Mucosa of stomach (tissue), 1 donor: ENCODE measurements around the gene CABP1.
A peak's percentile ranks its signal among the peaks of the same experiment; 100 is the strongest.
"Not testable (repeated sequence)": the region's sequence is repeated elsewhere in the genome, so short reads cannot be mapped to it uniquely, and the experiment has no call there.

Experiments
- H3K27me3 ChIP-seq: one replicate; pipeline ENCODE4 v1.7.0; 2013; ENCODE audit warnings: mild to moderate bottlenecking, low read length; ENCODE audit not compliant: control insufficient read depth, insufficient read depth
- H3K36me3 ChIP-seq: one replicate; pipeline ENCODE4 v1.7.0; 2013; ENCODE audit warnings: low read length; ENCODE audit not compliant: control insufficient read depth, insufficient read depth
- H3K4me1 ChIP-seq: one replicate; pipeline ENCODE4 v1.7.0; 2013; ENCODE audit warnings: mild to moderate bottlenecking, low read length; ENCODE audit not compliant: control insufficient read depth, insufficient read depth
- H3K4me3 ChIP-seq: one replicate; pipeline ENCODE4 v1.7.0; 2013; ENCODE audit warnings: low read length
- H3K9ac ChIP-seq: one replicate; pipeline ENCODE4 v1.7.0; 2013; ENCODE audit warnings: mild to moderate bottlenecking, low read length, moderate library complexity
- H3K9me3 ChIP-seq: one replicate; pipeline ENCODE4 v1.7.0; 2013; ENCODE audit warnings: mild to moderate bottlenecking, low read length, moderate library complexity; ENCODE audit not compliant: control insufficient read depth
- donor health status: Pancreatic carcinoma.

The CABP1 gene

DNA sequence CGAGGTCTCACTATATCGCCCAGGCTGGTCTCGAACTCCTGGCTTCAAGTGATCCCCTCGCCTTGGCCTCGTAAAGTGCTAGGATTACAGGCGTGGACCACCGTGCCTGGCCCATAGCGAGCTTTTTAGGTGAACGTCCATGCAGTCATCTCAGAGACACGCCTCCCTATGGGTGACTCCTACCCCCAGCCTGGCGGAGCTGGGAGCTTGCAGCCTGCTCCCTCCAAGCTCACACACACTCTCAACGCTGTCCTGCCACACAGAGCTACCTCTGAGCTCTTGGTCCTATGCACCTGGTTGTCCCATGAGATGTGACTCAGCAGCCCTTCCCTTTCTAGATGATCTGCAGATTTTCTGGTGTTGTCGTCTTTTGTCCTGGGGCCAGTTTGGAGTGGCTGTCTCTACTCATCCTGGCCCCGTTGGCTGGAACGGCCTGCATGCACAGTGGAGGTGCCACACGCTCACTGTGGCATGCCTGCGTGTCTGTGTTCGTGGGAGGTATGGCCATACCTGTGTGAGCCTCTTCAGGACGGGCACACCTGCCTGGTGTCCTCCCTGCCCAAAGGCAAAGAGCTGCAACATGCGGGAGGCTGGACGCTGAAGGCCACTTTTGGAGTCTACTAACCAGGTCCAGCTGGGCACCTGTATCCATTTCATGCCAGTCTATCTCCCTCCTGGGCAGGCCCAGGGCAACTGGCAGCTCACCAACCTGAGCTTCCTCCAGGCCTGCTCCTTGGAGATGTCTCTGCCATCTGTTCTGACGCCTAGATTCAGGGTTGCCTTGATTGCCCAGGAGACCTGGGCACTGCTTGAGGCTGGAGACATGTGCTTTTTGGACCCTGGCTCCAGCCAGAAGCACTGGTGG, 18.1 kb downstream of the CABP1 start:
- Histone ChIP-seq H3K9ac (no peak overlapping the region), H3K9me3 (no peaks in the 10 kb centered on the region), H3K4me1 (no peaks in the 10 kb centered on the region), H3K36me3 (no peaks in the 10 kb centered on the region), H3K4me3 (no peak overlapping the region), H3K27me3 (peaks cover under 1% of the 10 kb centered on the region)

GRCh38 chr12:120659151-120659525, 18.7 kb downstream of the CABP1 start:
- H3K9ac ChIP-seq, result no peak overlapping the region
- no peaks in the 10 kb centered on the region for H3K4me1 ChIP-seq

DNA sequence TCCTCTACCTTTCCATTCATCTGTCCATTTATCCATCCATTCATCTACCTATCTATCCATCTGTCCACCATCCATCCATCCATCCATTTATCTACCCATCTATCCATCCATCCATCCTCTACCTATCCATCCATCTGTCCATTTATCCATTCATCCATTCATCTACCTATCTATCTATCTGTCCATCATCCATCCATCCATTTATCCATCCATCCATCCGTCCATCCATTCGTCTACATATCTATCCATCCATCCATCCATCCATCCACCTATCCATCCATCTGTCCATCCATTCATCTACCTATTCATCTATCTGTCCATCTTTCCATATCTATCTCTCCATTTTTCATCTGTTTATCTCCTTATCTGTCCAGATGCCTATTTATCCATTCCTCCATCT, 21.0 kb downstream of the CABP1 start:
- no peaks in the 10 kb centered on the region for H3K4me1 ChIP-seq
- no peaks in the 10 kb centered on the region for H3K36me3 ChIP-seq
- H3K4me3 ChIP-seq, result no peak overlapping the region

More at GRCh38 chr12:120659151-120659525, 18.7 kb downstream of the CABP1 start:
- Histone ChIP-seq H3K4me3 (no peak overlapping the region), H3K9me3 (no peaks in the 10 kb centered on the region), H3K36me3 (no peaks in the 10 kb centered on the region), H3K27me3 (no peaks in the 10 kb centered on the region)

DNA sequence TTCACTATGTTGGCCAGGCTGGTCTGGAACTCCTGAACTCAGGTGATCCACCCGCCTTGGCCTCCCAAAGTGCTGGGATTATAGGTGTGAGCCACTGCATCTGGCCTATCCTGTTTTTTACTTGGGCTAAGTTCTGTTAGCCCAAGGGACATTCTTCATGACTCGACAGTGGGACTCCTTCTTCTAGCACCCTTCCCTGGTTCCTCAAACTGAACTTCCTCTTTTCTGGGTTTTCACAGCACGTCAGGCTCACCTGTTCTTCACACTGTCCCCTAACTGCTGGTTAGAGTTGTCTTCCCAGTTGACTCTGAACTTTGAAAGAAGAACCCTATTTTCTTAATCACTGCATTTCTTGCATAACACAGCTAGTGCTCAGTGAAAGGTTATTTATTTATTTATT, 22.5 kb downstream of the CABP1 start:
- no peaks in the 10 kb centered on the region for H3K36me3 ChIP-seq
- no peaks in the 10 kb centered on the region for H3K9me3 ChIP-seq
- H3K4me1 ChIP-seq, result no peaks in the 10 kb centered on the region
- no peak overlapping the region for H3K4me3 ChIP-seq
- no peaks in the 10 kb centered on the region for H3K27me3 ChIP-seq
- H3K9ac ChIP-seq, result no peak overlapping the region

More for the DNA sequence above, 21.0 kb downstream of the CABP1 start:
- Histone ChIP-seq H3K9me3 (no peaks in the 10 kb centered on the region), H3K9ac (no peak overlapping the region), H3K27me3 (no peaks in the 10 kb centered on the region)

DNA sequence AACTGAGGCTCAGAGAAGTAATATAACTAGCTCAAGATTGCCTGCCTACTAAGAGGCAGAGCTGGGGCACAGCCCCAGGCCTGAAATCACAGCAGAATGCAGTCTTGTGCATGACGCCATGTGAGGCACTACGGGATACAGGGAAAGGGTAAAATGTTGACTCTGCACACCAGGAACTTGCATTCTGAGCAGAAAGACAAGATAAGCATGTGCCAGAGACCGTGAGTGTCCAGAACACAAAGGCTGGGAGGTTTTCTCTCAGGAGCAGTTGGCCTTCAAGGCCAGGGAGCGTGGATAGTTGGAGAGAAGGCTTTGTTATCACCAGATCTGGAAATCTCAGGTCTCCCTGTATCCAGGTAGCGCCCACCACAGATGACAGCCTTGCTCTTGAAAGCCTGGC, 23.3 kb downstream of the CABP1 start:
- peaks cover under 1% of the 10 kb centered on the region for H3K4me1 ChIP-seq
- H3K9ac ChIP-seq, result no peak overlapping the region
- H3K9me3 ChIP-seq, result no peaks in the 10 kb centered on the region
- no peaks in the 10 kb centered on the region for H3K36me3 ChIP-seq
- no peak overlapping the region for H3K4me3 ChIP-seq
- H3K27me3 ChIP-seq, result no peaks in the 10 kb centered on the region

- H3K36me3 ChIP-seq, result no peaks in the 10 kb centered on the region
- peaks cover 8% of the 10 kb centered on the region for H3K4me1 ChIP-seq
- no peak overlapping the region for H3K9ac ChIP-seq
- H3K27me3 ChIP-seq, result no peaks in the 10 kb centered on the region
- no peaks in the 10 kb centered on the region for H3K9me3 ChIP-seq
- no peak overlapping the region for H3K4me3 ChIP-seq
These were observed 26.4 kb downstream of the CABP1 start for GRCh38 chr12:120666571-120667390.

- peaks cover 8% of the 10 kb centered on the region for H3K4me1 ChIP-seq
- H3K4me3 ChIP-seq, result no peak overlapping the region
- no peaks in the 10 kb centered on the region for H3K9me3 ChIP-seq
- no peak overlapping the region for H3K9ac ChIP-seq
- H3K27me3 ChIP-seq, result no peaks in the 10 kb centered on the region
- H3K36me3 ChIP-seq, result no peaks in the 10 kb centered on the region
These were observed 27.9 kb downstream of the CABP1 start for GRCh38 chr12:120668091-120668867.

DNA sequence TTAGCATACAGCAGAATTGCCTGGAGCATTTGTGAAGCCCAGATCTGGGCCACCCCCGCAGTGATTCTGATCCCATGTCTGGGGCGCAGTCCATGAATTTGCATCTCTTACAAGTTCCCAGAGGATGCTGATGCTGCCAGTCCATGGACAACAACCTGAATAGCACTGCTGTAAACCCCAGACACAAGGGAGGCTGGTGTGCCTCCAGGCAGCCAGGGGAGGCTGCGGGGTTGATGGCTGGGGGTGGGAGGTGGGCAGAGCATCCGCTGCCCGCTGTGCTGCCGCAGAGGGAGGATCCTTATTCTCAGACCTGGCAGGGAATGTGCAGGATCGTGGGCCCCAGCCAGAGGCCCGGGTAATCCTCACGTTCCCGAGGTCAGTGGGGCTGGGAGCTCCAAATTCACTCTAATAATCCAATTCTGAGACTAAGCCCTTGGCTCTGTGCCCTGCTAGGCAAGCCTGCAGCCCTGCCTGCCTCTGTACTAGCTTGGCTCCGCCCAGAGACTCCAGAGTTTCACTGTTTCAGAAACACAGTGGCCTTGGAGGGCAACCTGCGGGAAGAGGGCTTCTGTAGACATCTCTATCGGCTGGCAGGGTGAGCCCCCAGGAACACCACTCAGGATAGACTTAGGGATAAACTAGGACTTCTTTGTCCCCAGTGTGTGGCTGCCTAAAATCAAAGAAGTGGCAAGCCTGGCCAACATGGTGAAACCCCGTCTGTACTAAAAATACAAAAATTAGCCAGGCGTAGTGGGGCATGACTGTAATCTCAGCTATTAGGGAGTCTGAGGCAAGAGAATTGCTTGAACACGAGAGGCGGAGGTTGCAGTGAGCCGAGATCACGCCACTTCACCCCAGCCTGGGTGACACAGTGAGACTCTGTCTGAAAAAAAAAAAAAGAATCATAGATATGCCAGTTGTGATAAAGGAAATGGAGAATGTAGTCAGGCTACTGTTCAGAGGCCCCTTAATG, 28.7 kb downstream of the CABP1 start:
- Histone ChIP-seq H3K27me3 (no peaks in the 10 kb centered on the region), H3K4me3 (no peak overlapping the region), H3K9ac (peak overlapping the region; percentile 56), H3K36me3 (no peaks in the 10 kb centered on the region), H3K4me1 (peaks cover 8% of the 10 kb centered on the region), H3K9me3 (no peaks in the 10 kb centered on the region)

- not testable (repeated sequence) for H3K9ac ChIP-seq, H3K9me3 ChIP-seq, H3K27me3 ChIP-seq, H3K36me3 ChIP-seq, H3K4me3 ChIP-seq, H3K4me1 ChIP-seq
These were observed 29.8 kb downstream of the CABP1 start for GRCh38 chr12:120670237-120670636.

GRCh38 chr12:120670667-120671066, 30.2 kb downstream of the CABP1 start:
- Histone ChIP-seq H3K9ac (no peak overlapping the region), H3K27me3 (no peaks in the 10 kb centered on the region), H3K4me1 (peaks cover 8% of the 10 kb centered on the region), H3K36me3 (no peaks in the 10 kb centered on the region), H3K4me3 (no peak overlapping the region), H3K9me3 (no peaks in the 10 kb centered on the region)

GRCh38 chr12:120674097-120674636, 33.7 kb downstream of the CABP1 start:
- Histone ChIP-seq H3K4me3 (no peak overlapping the region), H3K4me1 (peaks cover 4% of the 10 kb centered on the region), H3K36me3 (no peaks in the 10 kb centered on the region), H3K27me3 (no peaks in the 10 kb centered on the region), H3K9ac (no peak overlapping the region), H3K9me3 (no peaks in the 10 kb centered on the region)
